ENCODE measurements around the gene HYLS1.

The HYLS1 gene

DNA sequence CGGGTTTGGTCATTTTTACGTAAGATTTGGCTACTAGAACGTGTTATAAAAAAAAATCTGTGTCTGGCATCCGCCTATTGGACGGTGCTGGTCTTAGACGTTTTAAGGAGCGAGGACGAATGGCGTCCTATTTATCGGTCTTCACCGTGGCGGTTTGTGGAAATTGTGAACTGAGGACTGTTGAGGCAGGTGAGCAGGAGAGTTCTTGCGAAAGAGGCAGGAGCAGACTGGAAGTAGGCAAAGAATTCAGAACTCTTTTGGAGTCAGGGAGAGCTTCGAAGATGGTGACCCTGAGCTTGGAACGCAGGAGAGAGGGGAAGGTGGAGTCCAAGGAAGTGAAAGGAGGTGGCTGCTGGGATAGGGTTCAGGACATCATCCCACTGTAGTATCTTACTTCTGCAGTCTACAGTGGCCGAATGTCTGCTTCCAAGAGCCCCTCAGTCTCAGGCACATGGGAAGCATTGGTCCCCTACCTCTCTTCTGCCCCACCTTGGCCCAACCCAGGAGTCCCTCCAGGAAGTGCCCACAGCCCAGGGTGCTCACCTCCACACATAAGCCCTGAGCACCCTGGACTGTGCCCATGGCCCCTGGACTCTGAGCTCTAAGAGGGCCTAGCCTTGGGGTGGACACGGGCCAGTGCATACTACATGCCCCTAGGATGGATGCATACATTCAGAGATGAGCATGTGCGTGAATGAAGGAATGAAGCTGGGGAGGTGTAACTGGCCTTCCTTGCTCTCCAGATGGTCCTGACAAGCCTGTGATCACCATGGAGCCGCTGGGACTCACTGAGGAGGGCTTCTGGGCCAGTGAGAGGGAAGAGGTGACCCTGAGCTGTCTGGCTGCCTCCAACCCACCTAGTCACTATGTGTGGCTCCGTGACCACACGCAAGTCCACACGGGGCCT lies 62.1 kb downstream of the HYLS1 start:
- no peak for DNase-seq (ENCODE audit: low read depth)

- DNase-seq (ENCODE audit: low read depth), result no peak
Measured at GRCh38 chr11:125950178-125950490, 62.7 kb downstream of the HYLS1 start.

Data from activated T-cell treated with anti-CD3 and anti-CD28 coated beads for 48 hours (primary cell).